Measurements from ENCODE around the gene KIAA1671.

KIAA1671 gene

GRCh38 chr22:25016311-25016710 lies 63.8 kb downstream of the KIAA1671 start:
- DNase-seq: no peak

- DNase-seq: no peak
These were observed 65.5 kb downstream of the KIAA1671 start for GRCh38 chr22:25018009-25018408.

GRCh38 chr22:25019427-25020184 lies 67.1 kb downstream of the KIAA1671 start:
- DNase-seq: no peak

GRCh38 chr22:25021409-25021808 lies 68.9 kb downstream of the KIAA1671 start:
- DNase-seq: no peak

GRCh38 chr22:25021976-25022711 lies 69.6 kb downstream of the KIAA1671 start:
- DNase-seq: no peak

- DNase-seq: no peak
These were observed 71.4 kb downstream of the KIAA1671 start for GRCh38 chr22:25023879-25024278.

- DNase-seq: no peak
These were observed 72.4 kb downstream of the KIAA1671 start for GRCh38 chr22:25024895-25025294.

- DNase-seq: no peak
These were observed 73.2 kb downstream of the KIAA1671 start for GRCh38 chr22:25025491-25026400.

GRCh38 chr22:25027043-25027906 lies 74.8 kb downstream of the KIAA1671 start:
- no peak for DNase-seq

GRCh38 chr22:25027959-25028840 lies 75.7 kb downstream of the KIAA1671 start:
- no peak for DNase-seq

- DNase-seq: no peak
These were observed 76.3 kb downstream of the KIAA1671 start for GRCh38 chr22:25028841-25029141.

- no peak for DNase-seq
These were observed 76.7 kb downstream of the KIAA1671 start for GRCh38 chr22:25029181-25029580.

- no peak for DNase-seq
These were observed 78.1 kb downstream of the KIAA1671 start for GRCh38 chr22:25030636-25031035.

GRCh38 chr22:25032066-25032465 lies 79.5 kb downstream of the KIAA1671 start:
- DNase-seq: no peak

- DNase-seq: no peak
These were observed 83.2 kb downstream of the KIAA1671 start for GRCh38 chr22:25035715-25036114.

GRCh38 chr22:25038239-25038638 lies 85.7 kb downstream of the KIAA1671 start:
- no peak for DNase-seq

- DNase-seq: no peak
These were observed 86.3 kb downstream of the KIAA1671 start for GRCh38 chr22:25038771-25039170.

GRCh38 chr22:25039255-25039654 lies 86.7 kb downstream of the KIAA1671 start:
- no peak for DNase-seq

- DNase-seq: no peak
These were observed 87.2 kb downstream of the KIAA1671 start for GRCh38 chr22:25039754-25040153.

- no peak for DNase-seq
These were observed 92.6 kb downstream of the KIAA1671 start for GRCh38 chr22:25045159-25045558.

- DNase-seq: no peak
These were observed 95.6 kb downstream of the KIAA1671 start for GRCh38 chr22:25048071-25048470.

Measured in NCI-H2081 (cell line).